GM23338 (cell line): Measurements from ENCODE around the gene MAP4K4. TPM values are rescaled to one million over a fixed set of nuclear protein-coding genes. Genes with fewer than 3 reads are reported as not detected.

Experiments
- ATAC-seq: fragments of 200-7000 bp; cut with Tn5 transposase; 3 replicates; pipeline ENCODE4 v1.9.1; 2020
- DNase-seq: peaks from one replicate; pipeline ENCODE4 v3.0.0-alpha.2; 2015; ENCODE audit warnings: low spot score
- H2AFZ ChIP-seq: fragments of 200-600 bp; sonication (generic); 2 replicates; pipeline ENCODE4 v1.8.0; 2016; ENCODE audit warnings: antibody characterized with exemption, mild to moderate bottlenecking, moderate library complexity
- H3F3A ChIP-seq: fragments of 200-600 bp; sonication (generic); replicated peaks from 2 replicates; pipeline ENCODE4 v1.8.0; 2017; ENCODE audit warnings: antibody characterized with exemption, mixed run types, low read depth
- H3K27ac ChIP-seq: fragments of 200-600 bp; sonication (generic); 2 replicates; pipeline ENCODE4 v1.6.1; 2016; ENCODE audit warnings: low read depth
- H3K27me3 ChIP-seq: fragments of 200-600 bp; sonication (generic); 2 replicates; pipeline ENCODE4 v1.8.0; 2016; ENCODE audit warnings: mild to moderate bottlenecking, mixed run types, moderate library complexity; ENCODE audit not compliant: insufficient read depth
- H3K36me3 ChIP-seq: fragments of 200-600 bp; sonication (generic); 2 replicates; pipeline ENCODE4 v1.8.0; 2016; ENCODE audit warnings: mild to moderate bottlenecking; ENCODE audit not compliant: insufficient read depth
- H3K4me1 ChIP-seq: fragments of 200-600 bp; sonication (generic); 2 replicates; pipeline ENCODE4 v1.8.0; 2016; ENCODE audit warnings: mild to moderate bottlenecking, moderate library complexity; ENCODE audit not compliant: insufficient read depth
- H3K4me2 ChIP-seq: fragments of 200-600 bp; sonication (generic); 2 replicates; pipeline ENCODE4 v1.7.1; 2017; ENCODE audit warnings: mixed run types
- H3K4me3 ChIP-seq: fragments of 200-600 bp; sonication (generic); 2 replicates; pipeline ENCODE4 v1.6.1; 2016; ENCODE audit warnings: mixed run types
- H3K79me2 ChIP-seq: fragments of 200-600 bp; sonication (generic); replicated peaks from 2 replicates; pipeline ENCODE4 v1.8.0; 2017; ENCODE audit warnings: mild to moderate bottlenecking; ENCODE audit not compliant: insufficient read depth
- H3K9me2 ChIP-seq: fragments of 200-600 bp; sonication (generic); 2 replicates; pipeline ENCODE4 v1.8.0; 2017; ENCODE audit not compliant: insufficient read depth
- H4K20me1 ChIP-seq: fragments of 200-600 bp; sonication (generic); replicated peaks from 2 replicates; pipeline ENCODE4 v1.8.0; 2017; ENCODE audit warnings: mild to moderate bottlenecking; ENCODE audit not compliant: insufficient read depth
- H3K27ac Mint-ChIP-seq: 2 replicates; pipeline ENCODE4 v1.8.0; 2020; ENCODE audit warnings: inconsistent platforms, mild to moderate bottlenecking, moderate library complexity, mixed read lengths
- H3K27me3 Mint-ChIP-seq: 3 replicates; pipeline ENCODE4 v1.8.0; 2022; ENCODE audit warnings: low read depth, mild to moderate bottlenecking, moderate library complexity, mixed read lengths, inconsistent platforms; ENCODE audit not compliant: insufficient read depth, poor library complexity
- H3K36me3 Mint-ChIP-seq: 3 replicates; pipeline ENCODE4 v1.8.0; 2021; ENCODE audit warnings: low read depth, mild to moderate bottlenecking, inconsistent platforms, moderate library complexity, mixed read lengths
- H3K4me1 Mint-ChIP-seq: 3 replicates; pipeline ENCODE4 v1.8.0; 2020; ENCODE audit warnings: mild to moderate bottlenecking, inconsistent platforms, mixed read lengths
- H3K4me3 Mint-ChIP-seq: 3 replicates; pipeline ENCODE4 v1.8.0; 2021; ENCODE audit warnings: moderate library complexity, mild to moderate bottlenecking, inconsistent platforms, mixed read lengths
- H3K9me3 Mint-ChIP-seq: 3 replicates; pipeline ENCODE4 v1.8.0; 2020; ENCODE audit warnings: moderate library complexity, mild to moderate bottlenecking, inconsistent platforms, mixed read lengths
- CREB1 ChIP-seq: fragments of 250-450 bp; sonication (Bioruptor Pico); IDR thresholded peaks from 2 replicates; pipeline ENCODE4 v1.5.0; 2020; ENCODE audit warnings: low read depth, mild to moderate bottlenecking, moderate library complexity
- EZH2 ChIP-seq: fragments of 200-600 bp; sonication (generic); IDR thresholded peaks from one replicate; pipeline ENCODE4 v1.8.0; 2017; ENCODE audit warnings: antibody characterized with exemption, mild to moderate bottlenecking, low read depth; ENCODE audit not compliant: unreplicated experiment
- EZH2phosphoT487 ChIP-seq: fragments of 200-600 bp; sonication (generic); IDR thresholded peaks from one replicate; pipeline ENCODE4 v1.8.1; 2018; ENCODE audit warnings: antibody characterized with exemption; ENCODE audit not compliant: unreplicated experiment
- JUNB ChIP-seq: IDR thresholded peaks from one replicate; pipeline ENCODE4 v1.6.1; 2016; ENCODE audit warnings: antibody characterized with exemption; ENCODE audit not compliant: unreplicated experiment
- NANOG ChIP-seq: IDR thresholded peaks from 2 replicates; pipeline ENCODE4 v1.6.1; 2016; ENCODE audit warnings: antibody characterized with exemption, borderline replicate concordance
- POLR2AphosphoS5 ChIP-seq: IDR thresholded peaks from 2 replicates; pipeline ENCODE4 v1.6.1; 2016; ENCODE audit warnings: antibody characterized with exemption, low read depth
- STAT1 ChIP-seq: IDR thresholded peaks from one replicate; pipeline ENCODE4 v1.6.1; 2016; ENCODE audit warnings: antibody characterized with exemption; ENCODE audit not compliant: unreplicated experiment
- ZNF114 ChIP-seq: fragments of 250-450 bp; sonication (Bioruptor Pico); IDR thresholded peaks from 2 replicates; pipeline ENCODE4 v1.5.0; 2020; ENCODE audit warnings: mild to moderate bottlenecking, moderate library complexity
- ZNF331 ChIP-seq: fragments of 250-450 bp; sonication (Bioruptor Pico); IDR thresholded peaks from 2 replicates; pipeline ENCODE4 v1.5.0; 2020; ENCODE audit warnings: low read depth, mild to moderate bottlenecking, moderate library complexity
- polyA plus RNA-seq: library from polyadenylated mRNA; unstranded; fragments of >200 nt; fragmentation: Nextera tagmentation; extraction: Ambion mirVana; gene quantifications from 2 replicates; pipeline ENCODE4 v1.2.1, GENCODE V29; 2016
- total RNA-seq: library from RNA; depleted of rRNA; stranded (reverse); fragments of >200 nt; shearing (Covaris generic); gene quantifications from 2 replicates; pipeline ENCODE4 v1.2.3, GENCODE V29; 2014
- TF ChIP-seq, protein P1 (sequence below): fragments of 250-450 bp; sonication (Bioruptor Pico); IDR thresholded peaks from 2 replicates; pipeline ENCODE4 v1.5.0; 2020; ENCODE audit warnings: mild to moderate bottlenecking, moderate library complexity
- TF ChIP-seq, protein P2 (sequence below): IDR thresholded peaks from one replicate; pipeline ENCODE4 v1.6.1; 2018; ENCODE audit warnings: antibody characterized with exemption; ENCODE audit not compliant: unreplicated experiment
- TF ChIP-seq, protein P3 (sequence below): IDR thresholded peaks from 2 replicates; pipeline ENCODE4 v1.6.1; 2016; ENCODE audit warnings: antibody characterized with exemption
- TF ChIP-seq, protein P4 (sequence below), 2 experiments: fragments of 200-600 bp in 1 of 2; sonication (generic) in 1 of 2; conservative IDR thresholded peaks; 2 replicates each; pipeline versions ENCODE4 v1.5.1 to v1.6.1; 2016 to 2017; ENCODE audit warnings: antibody characterized with exemption in 2 of 2, low read depth in 2 of 2, mild to moderate bottlenecking in 2 of 2, moderate library complexity in 1 of 2

Gene MAP4K4
- total and polyA plus RNA-seq, 2 experiments from 2014 or later = 34.6 to 99.2 TPM

DNA sequence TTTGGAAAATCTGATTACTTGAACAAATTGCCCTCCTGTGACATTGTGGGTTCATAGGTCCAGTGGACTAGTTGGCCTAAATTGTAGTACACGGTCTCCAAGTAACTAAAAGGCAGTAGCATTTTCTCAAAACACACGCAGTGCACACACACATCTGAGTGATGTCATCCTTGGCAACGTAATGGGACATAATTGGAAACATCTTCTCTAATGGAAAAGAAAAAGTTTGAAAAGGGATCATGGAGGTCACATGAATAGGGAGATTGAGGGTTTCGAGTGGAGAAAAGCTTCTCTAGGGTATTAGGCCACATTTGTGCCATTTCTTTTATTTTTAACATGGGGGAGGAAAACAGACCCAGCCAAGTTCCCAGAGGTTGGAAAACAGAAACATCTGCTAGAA is 93.3 kb downstream of the MAP4K4 start:
- Histone ChIP-seq H3K4me2 (no peak overlapping the region), H3K79me2 (peaks cover 97% of the 10 kb centered on the region), H3K4me1 (peaks cover 35% of the 10 kb centered on the region), H3K9me2 (no peaks in the 10 kb centered on the region), H2AFZ (no peak overlapping the region), H3K27me3 (no peaks in the 10 kb centered on the region), H3K4me3 (no peak overlapping the region), H3F3A (no peaks in the 10 kb centered on the region), H3K36me3 (no peaks in the 10 kb centered on the region; the same call in 1 of the 2 replicates), H4K20me1 (peaks cover 14% of the 10 kb centered on the region; the same call in 1 of the 2 replicates), H3K27ac (no peak overlapping the region; the same call in 1 of the 2 replicates)
- Mint-ChIP-seq H3K4me1 (peaks cover 37% of the 10 kb centered on the region), H3K4me3 (no peak overlapping the region), H3K27ac (no peak overlapping the region), H3K9me3 (no peaks in the 10 kb centered on the region), H3K27me3 (peaks cover 7% of the 10 kb centered on the region), H3K36me3 (peaks cover 7% of the 10 kb centered on the region; the same call in 1 of the 3 replicates)
- ATAC-seq (no peak), DNase-seq (no peak)
- TF ChIP-seq, protein P1, sequence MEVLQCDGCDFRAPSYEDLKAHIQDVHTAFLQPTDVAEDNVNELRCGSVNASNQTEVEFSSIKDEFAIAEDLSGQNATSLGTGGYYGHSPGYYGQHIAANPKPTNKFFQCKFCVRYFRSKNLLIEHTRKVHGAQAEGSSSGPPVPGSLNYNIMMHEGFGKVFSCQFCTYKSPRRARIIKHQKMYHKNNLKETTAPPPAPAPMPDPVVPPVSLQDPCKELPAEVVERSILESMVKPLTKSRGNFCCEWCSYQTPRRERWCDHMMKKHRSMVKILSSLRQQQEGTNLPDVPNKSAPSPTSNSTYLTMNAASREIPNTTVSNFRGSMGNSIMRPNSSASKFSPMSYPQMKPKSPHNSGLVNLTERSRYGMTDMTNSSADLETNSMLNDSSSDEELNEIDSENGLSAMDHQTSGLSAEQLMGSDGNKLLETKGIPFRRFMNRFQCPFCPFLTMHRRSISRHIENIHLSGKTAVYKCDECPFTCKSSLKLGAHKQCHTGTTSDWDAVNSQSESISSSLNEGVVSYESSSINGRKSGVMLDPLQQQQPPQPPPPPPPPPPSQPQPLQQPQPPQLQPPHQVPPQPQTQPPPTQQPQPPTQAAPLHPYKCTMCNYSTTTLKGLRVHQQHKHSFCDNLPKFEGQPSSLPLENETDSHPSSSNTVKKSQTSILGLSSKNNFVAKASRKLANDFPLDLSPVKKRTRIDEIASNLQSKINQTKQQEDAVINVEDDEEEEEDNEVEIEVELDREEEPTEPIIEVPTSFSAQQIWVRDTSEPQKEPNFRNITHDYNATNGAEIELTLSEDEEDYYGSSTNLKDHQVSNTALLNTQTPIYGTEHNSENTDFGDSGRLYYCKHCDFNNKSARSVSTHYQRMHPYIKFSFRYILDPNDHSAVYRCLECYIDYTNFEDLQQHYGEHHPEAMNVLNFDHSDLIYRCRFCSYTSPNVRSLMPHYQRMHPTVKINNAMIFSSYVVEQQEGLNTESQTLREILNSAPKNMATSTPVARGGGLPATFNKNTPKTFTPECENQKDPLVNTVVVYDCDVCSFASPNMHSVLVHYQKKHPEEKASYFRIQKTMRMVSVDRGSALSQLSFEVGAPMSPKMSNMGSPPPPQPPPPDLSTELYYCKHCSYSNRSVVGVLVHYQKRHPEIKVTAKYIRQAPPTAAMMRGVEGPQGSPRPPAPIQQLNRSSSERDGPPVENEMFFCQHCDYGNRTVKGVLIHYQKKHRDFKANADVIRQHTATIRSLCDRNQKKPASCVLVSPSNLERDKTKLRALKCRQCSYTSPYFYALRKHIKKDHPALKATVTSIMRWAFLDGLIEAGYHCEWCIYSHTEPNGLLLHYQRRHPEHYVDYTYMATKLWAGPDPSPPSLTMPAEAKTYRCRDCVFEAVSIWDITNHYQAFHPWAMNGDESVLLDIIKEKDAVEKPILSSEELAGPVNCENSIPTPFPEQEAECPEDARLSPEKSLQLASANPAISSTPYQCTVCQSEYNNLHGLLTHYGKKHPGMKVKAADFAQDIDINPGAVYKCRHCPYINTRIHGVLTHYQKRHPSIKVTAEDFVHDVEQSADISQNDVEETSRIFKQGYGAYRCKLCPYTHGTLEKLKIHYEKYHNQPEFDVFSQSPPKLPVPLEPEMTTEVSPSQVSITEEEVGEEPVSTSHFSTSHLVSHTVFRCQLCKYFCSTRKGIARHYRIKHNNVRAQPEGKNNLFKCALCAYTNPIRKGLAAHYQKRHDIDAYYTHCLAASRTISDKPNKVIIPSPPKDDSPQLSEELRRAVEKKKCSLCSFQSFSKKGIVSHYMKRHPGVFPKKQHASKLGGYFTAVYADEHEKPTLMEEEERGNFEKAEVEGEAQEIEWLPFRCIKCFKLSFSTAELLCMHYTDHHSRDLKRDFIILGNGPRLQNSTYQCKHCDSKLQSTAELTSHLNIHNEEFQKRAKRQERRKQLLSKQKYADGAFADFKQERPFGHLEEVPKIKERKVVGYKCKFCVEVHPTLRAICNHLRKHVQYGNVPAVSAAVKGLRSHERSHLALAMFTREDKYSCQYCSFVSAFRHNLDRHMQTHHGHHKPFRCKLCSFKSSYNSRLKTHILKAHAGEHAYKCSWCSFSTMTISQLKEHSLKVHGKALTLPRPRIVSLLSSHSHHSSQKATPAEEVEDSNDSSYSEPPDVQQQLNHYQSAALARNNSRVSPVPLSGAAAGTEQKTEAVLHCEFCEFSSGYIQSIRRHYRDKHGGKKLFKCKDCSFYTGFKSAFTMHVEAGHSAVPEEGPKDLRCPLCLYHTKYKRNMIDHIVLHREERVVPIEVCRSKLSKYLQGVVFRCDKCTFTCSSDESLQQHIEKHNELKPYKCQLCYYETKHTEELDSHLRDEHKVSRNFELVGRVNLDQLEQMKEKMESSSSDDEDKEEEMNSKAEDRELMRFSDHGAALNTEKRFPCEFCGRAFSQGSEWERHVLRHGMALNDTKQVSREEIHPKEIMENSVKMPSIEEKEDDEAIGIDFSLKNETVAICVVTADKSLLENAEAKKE = no peak
- TF ChIP-seq JUNB (no peak), ZNF331 (no peak), EZH2 (no peak), NANOG (no peak), EZH2phosphoT487 (no peak), CREB1 (CRISPR knock-in tag) (no peak), STAT1 (no peak), ZNF114 (CRISPR knock-in tag) (no peak), POLR2AphosphoS5 (no peak)
- TF ChIP-seq, protein P2, sequence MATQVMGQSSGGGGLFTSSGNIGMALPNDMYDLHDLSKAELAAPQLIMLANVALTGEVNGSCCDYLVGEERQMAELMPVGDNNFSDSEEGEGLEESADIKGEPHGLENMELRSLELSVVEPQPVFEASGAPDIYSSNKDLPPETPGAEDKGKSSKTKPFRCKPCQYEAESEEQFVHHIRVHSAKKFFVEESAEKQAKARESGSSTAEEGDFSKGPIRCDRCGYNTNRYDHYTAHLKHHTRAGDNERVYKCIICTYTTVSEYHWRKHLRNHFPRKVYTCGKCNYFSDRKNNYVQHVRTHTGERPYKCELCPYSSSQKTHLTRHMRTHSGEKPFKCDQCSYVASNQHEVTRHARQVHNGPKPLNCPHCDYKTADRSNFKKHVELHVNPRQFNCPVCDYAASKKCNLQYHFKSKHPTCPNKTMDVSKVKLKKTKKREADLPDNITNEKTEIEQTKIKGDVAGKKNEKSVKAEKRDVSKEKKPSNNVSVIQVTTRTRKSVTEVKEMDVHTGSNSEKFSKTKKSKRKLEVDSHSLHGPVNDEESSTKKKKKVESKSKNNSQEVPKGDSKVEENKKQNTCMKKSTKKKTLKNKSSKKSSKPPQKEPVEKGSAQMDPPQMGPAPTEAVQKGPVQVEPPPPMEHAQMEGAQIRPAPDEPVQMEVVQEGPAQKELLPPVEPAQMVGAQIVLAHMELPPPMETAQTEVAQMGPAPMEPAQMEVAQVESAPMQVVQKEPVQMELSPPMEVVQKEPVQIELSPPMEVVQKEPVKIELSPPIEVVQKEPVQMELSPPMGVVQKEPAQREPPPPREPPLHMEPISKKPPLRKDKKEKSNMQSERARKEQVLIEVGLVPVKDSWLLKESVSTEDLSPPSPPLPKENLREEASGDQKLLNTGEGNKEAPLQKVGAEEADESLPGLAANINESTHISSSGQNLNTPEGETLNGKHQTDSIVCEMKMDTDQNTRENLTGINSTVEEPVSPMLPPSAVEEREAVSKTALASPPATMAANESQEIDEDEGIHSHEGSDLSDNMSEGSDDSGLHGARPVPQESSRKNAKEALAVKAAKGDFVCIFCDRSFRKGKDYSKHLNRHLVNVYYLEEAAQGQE = no peak
- TF ChIP-seq, protein P3, sequence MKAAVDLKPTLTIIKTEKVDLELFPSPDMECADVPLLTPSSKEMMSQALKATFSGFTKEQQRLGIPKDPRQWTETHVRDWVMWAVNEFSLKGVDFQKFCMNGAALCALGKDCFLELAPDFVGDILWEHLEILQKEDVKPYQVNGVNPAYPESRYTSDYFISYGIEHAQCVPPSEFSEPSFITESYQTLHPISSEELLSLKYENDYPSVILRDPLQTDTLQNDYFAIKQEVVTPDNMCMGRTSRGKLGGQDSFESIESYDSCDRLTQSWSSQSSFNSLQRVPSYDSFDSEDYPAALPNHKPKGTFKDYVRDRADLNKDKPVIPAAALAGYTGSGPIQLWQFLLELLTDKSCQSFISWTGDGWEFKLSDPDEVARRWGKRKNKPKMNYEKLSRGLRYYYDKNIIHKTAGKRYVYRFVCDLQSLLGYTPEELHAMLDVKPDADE = no peak
- TF ChIP-seq, protein P4, sequence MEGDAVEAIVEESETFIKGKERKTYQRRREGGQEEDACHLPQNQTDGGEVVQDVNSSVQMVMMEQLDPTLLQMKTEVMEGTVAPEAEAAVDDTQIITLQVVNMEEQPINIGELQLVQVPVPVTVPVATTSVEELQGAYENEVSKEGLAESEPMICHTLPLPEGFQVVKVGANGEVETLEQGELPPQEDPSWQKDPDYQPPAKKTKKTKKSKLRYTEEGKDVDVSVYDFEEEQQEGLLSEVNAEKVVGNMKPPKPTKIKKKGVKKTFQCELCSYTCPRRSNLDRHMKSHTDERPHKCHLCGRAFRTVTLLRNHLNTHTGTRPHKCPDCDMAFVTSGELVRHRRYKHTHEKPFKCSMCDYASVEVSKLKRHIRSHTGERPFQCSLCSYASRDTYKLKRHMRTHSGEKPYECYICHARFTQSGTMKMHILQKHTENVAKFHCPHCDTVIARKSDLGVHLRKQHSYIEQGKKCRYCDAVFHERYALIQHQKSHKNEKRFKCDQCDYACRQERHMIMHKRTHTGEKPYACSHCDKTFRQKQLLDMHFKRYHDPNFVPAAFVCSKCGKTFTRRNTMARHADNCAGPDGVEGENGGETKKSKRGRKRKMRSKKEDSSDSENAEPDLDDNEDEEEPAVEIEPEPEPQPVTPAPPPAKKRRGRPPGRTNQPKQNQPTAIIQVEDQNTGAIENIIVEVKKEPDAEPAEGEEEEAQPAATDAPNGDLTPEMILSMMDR (conservative IDR thresholded peaks at IDR 0.05; ENCODE audit: low read depth in 2 of 2) = no peak
